ENCODE data around the gene BEGAIN.

DNA sequence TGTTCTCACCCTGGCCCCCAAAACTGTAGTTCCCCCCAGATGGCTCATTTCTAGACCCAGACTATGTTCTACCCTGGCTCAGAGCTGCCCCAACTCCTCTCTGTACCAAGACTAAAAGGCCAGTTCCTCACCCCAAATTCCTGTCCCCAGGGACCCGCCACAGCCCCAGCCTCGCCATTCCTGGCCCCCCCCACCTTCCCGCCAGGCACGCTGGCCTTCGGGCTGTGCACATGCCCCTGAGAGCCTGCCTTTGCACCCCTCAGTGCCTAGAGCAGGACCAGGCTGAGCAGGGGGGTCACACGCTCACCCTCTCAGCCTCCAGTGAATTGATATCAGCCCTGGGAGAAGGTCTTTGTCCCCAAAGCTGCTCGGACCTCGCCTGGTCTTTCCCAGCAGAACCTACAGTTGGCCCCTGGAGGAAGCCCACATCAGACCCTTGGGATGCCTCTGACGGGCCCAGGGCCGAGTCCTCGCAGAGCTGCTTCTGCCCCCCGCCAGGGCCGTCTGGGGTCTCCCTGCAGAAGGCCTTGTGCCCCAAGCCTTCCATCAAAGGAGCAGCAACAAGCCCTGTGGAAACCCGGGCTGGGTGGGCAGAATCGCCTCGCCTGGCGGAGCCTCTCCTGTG is 32.4 kb downstream of the BEGAIN start:
- TF ChIP-seq CTCF (IDR thresholded peaks at IDR 0.05) (no peak), POLR2A (IDR thresholded peaks at IDR 0.05) (no peak)

Measured in thyroid gland (tissue), 4 donors.